SK-N-SH treated with all-trans-retinoic acid at 6 μM for 48 hours (cell line): ENCODE measurements around the gene RBBP4.
"Not testable (repeated sequence)": the region's sequence is repeated elsewhere in the genome, so short reads cannot be mapped to it uniquely, and the experiment has no call there.

Experiments
- ARNTL ChIP-seq: fragments of 450-650 bp; formaldehyde crosslinking; IDR thresholded peaks from 2 replicates; pipeline ENCODE4 v1.5.0; 2020; ENCODE audit warnings: low read depth, mild to moderate bottlenecking, moderate library complexity, borderline replicate concordance
- ISL1 ChIP-seq: fragments of 250-450 bp; sonication (Bioruptor Pico); IDR thresholded peaks from 2 replicates; pipeline ENCODE4 v2.1.2; 2022; ENCODE audit warnings: mild to moderate bottlenecking, moderate library complexity
- PPARA ChIP-seq: fragments of 250-450 bp; sonication (Bioruptor Pico); IDR thresholded peaks from 2 replicates; pipeline ENCODE4 v1.5.0; 2020; ENCODE audit warnings: mild to moderate bottlenecking, borderline replicate concordance
- TCF4 ChIP-seq: fragments of 250-450 bp; sonication (Bioruptor Pico); IDR thresholded peaks from 2 replicates; pipeline ENCODE4 v1.8.0; 2021; ENCODE audit warnings: mild to moderate bottlenecking, moderate library complexity, borderline replicate concordance
- ZNF565 ChIP-seq: fragments of 450-650 bp; formaldehyde crosslinking; conservative IDR thresholded peaks from 2 replicates; pipeline ENCODE4 v1.5.0; 2020; ENCODE audit warnings: low read depth, mild to moderate bottlenecking, moderate library complexity
- TF ChIP-seq, protein P1 (sequence below): fragments of 250-450 bp; sonication (Bioruptor Pico); IDR thresholded peaks from 2 replicates; pipeline ENCODE4 v1.5.1; 2021; ENCODE audit warnings: mild to moderate bottlenecking, moderate library complexity
- TF ChIP-seq, protein P2 (sequence below): fragments of 250-450 bp; sonication (Bioruptor Pico); IDR thresholded peaks from 2 replicates; pipeline ENCODE4 v1.5.1; 2020; ENCODE audit warnings: low read depth, mild to moderate bottlenecking, moderate library complexity
- TF ChIP-seq, protein P3 (sequence below): fragments of 250-450 bp; sonication (Bioruptor Pico); IDR thresholded peaks from 2 replicates; pipeline ENCODE4 v1.5.0; 2020; ENCODE audit warnings: mild to moderate bottlenecking, moderate library complexity
- TF ChIP-seq, protein P4 (sequence below): fragments of 250-450 bp; sonication (Bioruptor Pico); IDR thresholded peaks from 2 replicates; pipeline ENCODE4 v1.8.0; 2020; ENCODE audit warnings: mild to moderate bottlenecking, moderate library complexity, borderline replicate concordance

DNA sequence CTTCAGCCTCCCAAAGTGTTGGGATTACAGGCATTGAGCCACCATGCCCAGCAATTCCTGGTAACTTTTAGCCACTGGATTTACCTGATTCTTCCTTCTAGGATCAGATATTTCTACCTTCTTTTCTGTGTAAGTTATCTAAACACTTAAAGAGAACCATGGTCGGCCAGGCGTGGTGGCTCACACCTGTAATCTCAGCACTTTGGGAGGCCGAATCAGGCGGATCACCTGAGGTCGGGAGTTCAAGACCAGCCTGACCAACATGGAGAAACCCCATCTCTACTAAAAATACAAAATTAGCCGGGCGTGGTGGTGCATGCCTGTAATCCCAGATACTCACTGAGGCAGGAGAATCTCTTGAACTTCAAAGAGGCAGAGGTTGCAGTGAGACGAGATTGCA lies 46.0 kb downstream of the RBBP4 start:
- not testable (repeated sequence) for TF ChIP-seq ARNTL; ZNF565; TCF4 (CRISPR knock-in tag); PPARA; ISL1 (CRISPR knock-in tag)
- TF ChIP-seq, protein P1, sequence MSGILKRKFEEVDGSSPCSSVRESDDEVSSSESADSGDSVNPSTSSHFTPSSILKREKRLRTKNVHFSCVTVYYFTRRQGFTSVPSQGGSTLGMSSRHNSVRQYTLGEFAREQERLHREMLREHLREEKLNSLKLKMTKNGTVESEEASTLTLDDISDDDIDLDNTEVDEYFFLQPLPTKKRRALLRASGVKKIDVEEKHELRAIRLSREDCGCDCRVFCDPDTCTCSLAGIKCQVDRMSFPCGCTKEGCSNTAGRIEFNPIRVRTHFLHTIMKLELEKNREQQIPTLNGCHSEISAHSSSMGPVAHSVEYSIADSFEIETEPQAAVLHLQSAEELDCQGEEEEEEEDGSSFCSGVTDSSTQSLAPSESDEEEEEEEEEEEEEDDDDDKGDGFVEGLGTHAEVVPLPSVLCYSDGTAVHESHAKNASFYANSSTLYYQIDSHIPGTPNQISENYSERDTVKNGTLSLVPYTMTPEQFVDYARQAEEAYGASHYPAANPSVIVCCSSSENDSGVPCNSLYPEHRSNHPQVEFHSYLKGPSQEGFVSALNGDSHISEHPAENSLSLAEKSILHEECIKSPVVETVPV (CRISPR knock-in tag) = not testable (repeated sequence)
- TF ChIP-seq, protein P2, sequence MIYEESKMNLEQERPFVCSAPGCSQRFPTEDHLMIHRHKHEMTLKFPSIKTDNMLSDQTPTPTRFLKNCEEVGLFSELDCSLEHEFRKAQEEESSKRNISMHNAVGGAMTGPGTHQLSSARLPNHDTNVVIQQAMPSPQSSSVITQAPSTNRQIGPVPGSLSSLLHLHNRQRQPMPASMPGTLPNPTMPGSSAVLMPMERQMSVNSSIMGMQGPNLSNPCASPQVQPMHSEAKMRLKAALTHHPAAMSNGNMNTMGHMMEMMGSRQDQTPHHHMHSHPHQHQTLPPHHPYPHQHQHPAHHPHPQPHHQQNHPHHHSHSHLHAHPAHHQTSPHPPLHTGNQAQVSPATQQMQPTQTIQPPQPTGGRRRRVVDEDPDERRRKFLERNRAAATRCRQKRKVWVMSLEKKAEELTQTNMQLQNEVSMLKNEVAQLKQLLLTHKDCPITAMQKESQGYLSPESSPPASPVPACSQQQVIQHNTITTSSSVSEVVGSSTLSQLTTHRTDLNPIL (CRISPR knock-in tag) = not testable (repeated sequence)
- TF ChIP-seq, protein P3, sequence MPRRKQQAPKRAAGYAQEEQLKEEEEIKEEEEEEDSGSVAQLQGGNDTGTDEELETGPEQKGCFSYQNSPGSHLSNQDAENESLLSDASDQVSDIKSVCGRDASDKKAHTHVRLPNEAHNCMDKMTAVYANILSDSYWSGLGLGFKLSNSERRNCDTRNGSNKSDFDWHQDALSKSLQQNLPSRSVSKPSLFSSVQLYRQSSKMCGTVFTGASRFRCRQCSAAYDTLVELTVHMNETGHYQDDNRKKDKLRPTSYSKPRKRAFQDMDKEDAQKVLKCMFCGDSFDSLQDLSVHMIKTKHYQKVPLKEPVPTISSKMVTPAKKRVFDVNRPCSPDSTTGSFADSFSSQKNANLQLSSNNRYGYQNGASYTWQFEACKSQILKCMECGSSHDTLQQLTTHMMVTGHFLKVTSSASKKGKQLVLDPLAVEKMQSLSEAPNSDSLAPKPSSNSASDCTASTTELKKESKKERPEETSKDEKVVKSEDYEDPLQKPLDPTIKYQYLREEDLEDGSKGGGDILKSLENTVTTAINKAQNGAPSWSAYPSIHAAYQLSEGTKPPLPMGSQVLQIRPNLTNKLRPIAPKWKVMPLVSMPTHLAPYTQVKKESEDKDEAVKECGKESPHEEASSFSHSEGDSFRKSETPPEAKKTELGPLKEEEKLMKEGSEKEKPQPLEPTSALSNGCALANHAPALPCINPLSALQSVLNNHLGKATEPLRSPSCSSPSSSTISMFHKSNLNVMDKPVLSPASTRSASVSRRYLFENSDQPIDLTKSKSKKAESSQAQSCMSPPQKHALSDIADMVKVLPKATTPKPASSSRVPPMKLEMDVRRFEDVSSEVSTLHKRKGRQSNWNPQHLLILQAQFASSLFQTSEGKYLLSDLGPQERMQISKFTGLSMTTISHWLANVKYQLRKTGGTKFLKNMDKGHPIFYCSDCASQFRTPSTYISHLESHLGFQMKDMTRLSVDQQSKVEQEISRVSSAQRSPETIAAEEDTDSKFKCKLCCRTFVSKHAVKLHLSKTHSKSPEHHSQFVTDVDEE (CRISPR knock-in tag) = not testable (repeated sequence)
- TF ChIP-seq, protein P4, sequence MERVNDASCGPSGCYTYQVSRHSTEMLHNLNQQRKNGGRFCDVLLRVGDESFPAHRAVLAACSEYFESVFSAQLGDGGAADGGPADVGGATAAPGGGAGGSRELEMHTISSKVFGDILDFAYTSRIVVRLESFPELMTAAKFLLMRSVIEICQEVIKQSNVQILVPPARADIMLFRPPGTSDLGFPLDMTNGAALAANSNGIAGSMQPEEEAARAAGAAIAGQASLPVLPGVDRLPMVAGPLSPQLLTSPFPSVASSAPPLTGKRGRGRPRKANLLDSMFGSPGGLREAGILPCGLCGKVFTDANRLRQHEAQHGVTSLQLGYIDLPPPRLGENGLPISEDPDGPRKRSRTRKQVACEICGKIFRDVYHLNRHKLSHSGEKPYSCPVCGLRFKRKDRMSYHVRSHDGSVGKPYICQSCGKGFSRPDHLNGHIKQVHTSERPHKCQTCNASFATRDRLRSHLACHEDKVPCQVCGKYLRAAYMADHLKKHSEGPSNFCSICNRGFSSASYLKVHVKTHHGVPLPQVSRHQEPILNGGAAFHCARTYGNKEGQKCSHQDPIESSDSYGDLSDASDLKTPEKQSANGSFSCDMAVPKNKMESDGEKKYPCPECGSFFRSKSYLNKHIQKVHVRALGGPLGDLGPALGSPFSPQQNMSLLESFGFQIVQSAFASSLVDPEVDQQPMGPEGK (CRISPR knock-in tag) = not testable (repeated sequence)
